ENCODE data around the gene CLTRN. TPM values are rescaled to one million over a fixed set of nuclear protein-coding genes. Genes with fewer than 3 reads are reported as not detected.
A peak's percentile ranks its signal among the peaks of the same experiment; 100 is the strongest.
"Not testable (repeated sequence)": the region's sequence is repeated elsewhere in the genome, so short reads cannot be mapped to it uniquely, and the experiment has no call there.

Gene CLTRN
- 0.12 TPM in 1 of 2 replicates, not detected in the other for total RNA-seq (2014; rRNA removed; shearing (Covaris generic))

- DNase-seq (ENCODE audit: low spot score) = no peak
These were observed at the start of gene CLTRN for GRCh38 chrX:15664487-15665444. Gene CLTRN, minus strand, starts transcription at chrX:15664805. Its CDS starts 30 bp downstream, at chrX:15664775.

- not testable (repeated sequence) for DNase-seq (ENCODE audit: low spot score)
These were observed 39.7 kb upstream of the CLTRN start for GRCh38 chrX:15704273-15704672.

- not testable (repeated sequence) for DNase-seq (ENCODE audit: low spot score)
These were observed 39.2 kb upstream of the CLTRN start for GRCh38 chrX:15703809-15704208.

DNA sequence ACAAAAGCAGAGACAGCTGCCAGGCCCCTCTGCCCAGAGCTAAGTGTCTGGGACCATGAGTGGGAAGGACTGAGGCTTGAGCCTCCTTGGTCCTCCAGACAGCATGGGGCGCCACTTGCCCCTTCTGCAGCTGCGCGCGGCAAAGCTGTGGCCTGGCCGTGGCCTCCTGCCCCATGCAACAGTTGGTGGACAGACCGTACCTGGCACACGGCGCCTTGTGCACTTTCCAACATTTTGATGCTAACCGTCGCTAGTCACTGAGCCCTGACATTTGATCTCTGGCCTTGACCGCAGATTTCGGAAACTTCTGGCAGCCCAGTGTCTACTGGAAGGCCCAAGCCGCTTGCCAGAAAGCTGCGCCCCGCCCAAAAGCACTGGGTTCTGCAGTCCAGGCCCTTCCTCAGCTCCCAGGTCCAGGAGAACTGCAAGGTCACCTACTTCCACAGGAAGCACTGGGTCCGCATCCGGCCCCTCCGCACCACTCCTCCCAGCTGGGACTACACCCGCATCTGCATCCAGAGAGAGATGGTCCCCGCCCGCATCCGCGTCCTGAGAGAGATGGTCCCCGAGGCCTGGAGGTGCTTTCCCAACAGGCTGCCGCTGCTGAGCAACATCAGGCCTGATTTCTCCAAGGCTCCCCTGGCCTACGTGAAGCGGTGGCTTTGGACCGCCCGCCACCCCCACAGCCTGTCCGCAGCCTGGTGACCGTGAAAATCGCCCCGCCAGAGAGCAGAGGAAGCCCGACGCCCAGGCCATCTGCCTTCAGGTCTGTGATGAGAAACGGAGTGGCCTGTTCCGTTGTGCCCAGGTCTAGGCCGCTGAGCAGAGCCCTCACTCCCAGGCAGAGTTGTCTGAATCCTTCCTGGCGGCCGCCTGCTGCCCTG lies 38.1 kb upstream of the CLTRN start:
- no peak for DNase-seq (ENCODE audit: low spot score)

GRCh38 chrX:15696516-15696915 lies 31.9 kb upstream of the CLTRN start:
- no peak for DNase-seq (ENCODE audit: low spot score)

GRCh38 chrX:15694941-15695451 lies 30.4 kb upstream of the CLTRN start:
- no peak for DNase-seq (ENCODE audit: low spot score)

DNA sequence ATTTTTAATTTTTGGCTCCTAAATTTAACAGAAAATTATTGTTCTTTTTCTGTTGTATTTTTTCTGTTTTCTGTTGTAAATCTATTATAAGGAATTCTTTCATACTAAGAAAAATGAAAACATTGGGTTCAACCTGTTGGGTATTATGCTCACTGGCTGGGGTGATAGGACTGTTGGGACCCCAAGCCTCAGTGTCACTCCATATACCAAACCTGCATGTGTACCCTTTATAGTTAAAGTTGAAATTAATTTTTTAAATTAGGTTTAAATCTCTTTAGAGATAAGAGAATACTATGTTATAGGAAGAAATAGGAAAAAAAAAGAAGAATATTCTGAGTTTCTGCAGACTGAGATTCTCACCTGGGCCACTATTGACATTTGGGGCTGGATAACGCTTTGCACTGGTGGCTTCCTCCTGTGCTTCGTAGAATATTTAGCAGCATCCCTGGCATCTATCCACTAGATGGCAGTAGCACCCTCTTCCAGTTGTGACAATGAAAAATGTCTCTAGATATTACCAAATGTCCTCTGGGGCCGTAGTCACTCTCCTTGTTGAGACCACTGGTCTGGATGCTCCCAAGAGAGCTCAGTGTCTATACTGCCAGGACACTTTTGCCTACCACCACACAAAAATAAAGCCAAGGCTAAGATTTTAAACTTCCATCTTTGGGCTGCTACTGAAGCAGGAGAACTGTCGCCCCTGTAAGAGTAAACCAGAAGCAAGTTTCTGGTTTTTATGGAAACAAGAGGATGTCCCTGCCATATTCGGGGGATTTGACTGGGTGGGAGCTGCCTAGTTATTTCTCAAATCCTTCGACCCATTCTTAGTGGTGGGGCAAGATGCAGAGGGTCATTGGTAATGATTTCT lies 22.4 kb upstream of the CLTRN start:
- DNase-seq (ENCODE audit: low spot score) = peak; percentile 48

GRCh38 chrX:15683193-15683592 lies 18.6 kb upstream of the CLTRN start:
- DNase-seq (ENCODE audit: low spot score) = no peak

DNA sequence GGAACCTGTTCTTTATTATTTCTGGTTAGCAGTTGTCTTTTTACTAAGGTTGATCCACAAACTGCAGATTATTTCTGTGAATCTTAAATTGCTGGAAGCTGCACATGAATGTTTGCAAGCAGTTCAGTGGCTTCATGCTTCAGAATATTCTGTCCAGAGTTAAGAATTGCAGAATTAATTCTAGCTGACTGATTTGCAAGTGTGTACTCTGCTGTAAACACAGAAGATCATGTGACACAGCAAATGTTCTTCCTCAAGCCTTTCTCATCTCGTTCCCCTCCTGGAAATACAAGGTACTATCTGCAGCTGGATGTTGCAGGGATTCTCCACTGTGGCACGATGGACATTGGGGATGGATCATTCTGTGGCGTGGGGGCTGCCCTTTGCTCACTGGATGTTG lies 16.8 kb upstream of the CLTRN start:
- no peak for DNase-seq (ENCODE audit: low spot score)

- DNase-seq (ENCODE audit: low spot score) = peak; percentile 11
These were observed 15.8 kb upstream of the CLTRN start for GRCh38 chrX:15680401-15680800.

GRCh38 chrX:15679246-15679645 lies 14.6 kb upstream of the CLTRN start:
- no peak for DNase-seq (ENCODE audit: low spot score)

DNA sequence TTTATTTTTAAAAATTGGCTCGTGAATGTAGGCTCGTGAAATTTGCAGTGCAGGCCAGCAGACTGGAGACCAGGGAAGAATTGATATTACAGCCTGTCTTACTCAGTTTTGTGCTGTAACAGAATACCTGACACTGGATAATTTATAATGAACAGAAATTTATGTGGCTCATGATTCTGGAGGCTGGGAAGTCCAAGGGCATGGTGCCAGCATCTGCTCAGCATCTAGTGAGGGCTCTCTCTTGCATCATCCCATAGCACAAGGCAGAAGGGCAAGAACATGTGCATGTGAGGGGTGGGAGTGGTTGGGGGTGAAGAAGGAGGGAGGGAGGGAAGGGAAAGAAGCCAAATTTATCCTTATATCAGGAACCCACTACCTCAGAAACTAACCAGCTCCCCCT lies 13.7 kb upstream of the CLTRN start:
- no peak for DNase-seq (ENCODE audit: low spot score)

- no peak for DNase-seq (ENCODE audit: low spot score)
These were observed 12.3 kb upstream of the CLTRN start for GRCh38 chrX:15676886-15677285.

DNA sequence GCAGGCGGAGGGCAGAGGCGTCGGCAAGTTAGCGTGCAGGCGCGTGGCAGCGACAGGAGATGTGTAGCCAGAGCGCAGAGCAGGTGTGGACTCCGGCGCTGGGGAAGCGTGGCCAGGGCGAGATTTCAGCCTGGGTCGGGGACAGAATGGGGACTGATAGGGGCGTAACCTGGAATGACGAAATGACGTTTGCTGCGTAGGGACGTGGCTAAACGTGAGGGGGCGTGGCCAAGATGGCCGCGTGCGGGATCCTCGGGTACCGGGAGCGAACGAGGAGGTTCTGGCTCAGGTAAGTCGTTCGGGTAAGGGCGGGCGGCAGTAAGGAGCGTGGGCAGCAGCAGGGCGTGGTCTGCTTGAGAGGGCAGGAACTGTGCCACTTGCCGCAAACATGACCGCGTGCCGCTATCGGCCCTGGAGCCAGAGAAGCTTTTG lies 10.9 kb upstream of the CLTRN start:
- DNase-seq (ENCODE audit: low spot score) = peak; percentile 71

DNA sequence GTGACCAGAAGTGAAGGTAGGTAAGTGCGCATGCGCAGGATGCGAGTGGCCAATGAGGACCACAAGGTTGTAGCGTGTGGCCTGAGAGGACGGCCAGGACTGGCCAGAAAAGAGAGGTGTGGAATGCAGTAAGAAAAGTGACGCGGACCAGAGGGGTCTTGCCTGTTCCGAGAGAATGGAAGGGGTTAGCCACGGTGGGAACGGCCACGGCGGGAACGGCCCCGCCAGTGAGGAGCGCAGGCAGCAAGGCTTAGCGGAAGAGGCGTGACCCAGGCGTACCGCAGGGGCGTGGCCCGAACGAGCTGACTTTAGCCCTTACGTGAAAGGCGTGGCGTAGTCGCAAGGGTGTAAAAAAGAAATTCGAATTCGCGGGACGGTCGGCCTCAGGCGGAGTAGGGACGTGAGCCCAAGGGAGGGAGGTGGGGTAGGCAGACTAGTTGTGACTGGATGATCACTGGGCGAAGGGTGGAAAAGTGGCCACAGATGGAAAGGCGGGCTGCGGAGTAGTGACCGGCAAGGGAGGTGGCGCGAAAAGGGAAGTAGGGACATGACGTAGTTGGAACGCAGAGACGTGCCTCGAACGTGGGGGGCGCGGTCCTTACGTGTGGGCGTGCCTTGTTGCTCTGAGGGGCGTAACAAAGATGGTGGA lies 10.4 kb upstream of the CLTRN start:
- DNase-seq (ENCODE audit: low spot score) = peak; percentile 94

GRCh38 chrX:15674514-15674840 lies 9.9 kb upstream of the CLTRN start:
- DNase-seq (ENCODE audit: low spot score) = no peak

GRCh38 chrX:15673970-15674369 lies 9.4 kb upstream of the CLTRN start:
- no peak for DNase-seq (ENCODE audit: low spot score)

DNA sequence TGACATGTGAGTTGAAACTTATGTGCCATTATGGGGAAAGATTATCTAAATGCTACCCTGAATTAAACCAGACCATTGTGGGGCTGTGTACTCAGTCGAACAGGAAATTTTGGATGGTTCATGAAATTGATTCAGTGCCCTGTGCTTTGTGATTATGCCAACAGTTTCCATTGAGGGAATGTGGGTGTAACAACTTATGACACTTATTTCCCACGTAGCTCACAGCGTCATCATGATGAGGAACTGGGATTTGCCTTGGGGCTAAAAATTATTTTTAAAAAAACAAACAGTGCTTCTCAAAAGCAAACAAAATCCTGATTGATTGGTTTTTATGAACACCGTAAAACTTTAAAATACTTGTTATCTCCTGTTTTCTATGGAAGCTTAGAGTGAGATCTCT lies 8.3 kb upstream of the CLTRN start:
- no peak for DNase-seq (ENCODE audit: low spot score)

DNA sequence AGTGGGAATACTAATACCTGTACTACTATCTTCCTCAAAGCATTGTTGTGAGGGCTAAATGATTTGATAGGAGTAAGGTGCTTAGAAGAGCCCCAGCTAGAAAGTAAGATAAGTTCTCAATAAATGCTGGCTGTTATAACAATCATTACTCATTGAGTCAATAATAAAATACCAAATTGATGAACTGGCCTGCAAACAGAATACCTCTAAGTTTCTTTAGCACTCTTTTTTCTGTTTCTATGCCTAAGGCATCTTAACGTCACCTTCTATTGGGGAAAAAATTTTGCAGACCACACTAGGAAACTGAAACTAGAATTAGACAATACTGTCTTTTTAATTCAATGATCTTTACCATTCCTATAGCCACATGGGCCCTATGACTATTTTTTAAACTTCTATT lies 1.2 kb downstream of the CLTRN start:
- no peak for DNase-seq (ENCODE audit: low spot score)

GRCh38 chrX:15654804-15655203 lies 9.8 kb downstream of the CLTRN start:
- DNase-seq (ENCODE audit: low spot score) = not testable (repeated sequence)

DNA sequence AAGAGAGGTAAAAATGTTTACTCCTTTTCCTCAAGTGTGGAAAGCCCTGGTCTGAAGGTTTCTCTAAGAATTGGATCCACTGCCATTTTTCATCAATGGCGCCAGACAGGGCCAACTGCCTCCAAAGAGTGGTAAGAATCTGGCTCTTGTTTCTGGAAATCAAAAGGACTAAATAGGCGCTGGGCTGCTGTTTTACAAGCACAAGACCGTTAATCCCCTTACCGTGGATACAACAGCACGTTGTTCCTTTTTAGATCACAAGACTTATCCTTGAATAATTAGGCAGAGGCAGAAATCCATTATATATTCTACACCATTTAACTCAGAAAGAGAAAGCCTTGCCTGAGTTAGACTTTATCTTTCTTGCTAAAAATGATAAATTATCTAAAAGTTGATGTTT lies 10.6 kb downstream of the CLTRN start:
- no peak for DNase-seq (ENCODE audit: low spot score)
